ENCODE data around the gene PCDHGB5.
"Not testable (repeated sequence)": the region's sequence is repeated elsewhere in the genome, so short reads cannot be mapped to it uniquely, and the experiment has no call there.

- TF ChIP-seq ZNF274 (IDR thresholded peaks at IDR 0.05; ENCODE audit: low read depth, low read length); YY1 (IDR thresholded peaks at IDR 0.05; ENCODE audit: insufficient read depth, insufficient read length): not testable (repeated sequence)
These were observed 22.1 kb upstream of the PCDHGB5 start for GRCh38 chr5:141375444-141376155.
